ENCODE measurements around the gene NECAB2.

The NECAB2 gene

GRCh38 chr16:83942815-83943515 lies 25.1 kb upstream of the NECAB2 start:
- no peak overlapping the region for H3K4me3 ChIP-seq (ENCODE audit: low read depth, low read length)
- no peak for TF ChIP-seq CTCF (IDR thresholded peaks at IDR 0.05; ENCODE audit: borderline replicate concordance, insufficient read depth, low read depth, low read length)

- H3K4me3 ChIP-seq (ENCODE audit: low read depth, low read length) = no peak overlapping the region
- TF ChIP-seq CTCF (IDR thresholded peaks at IDR 0.05; ENCODE audit: borderline replicate concordance, insufficient read depth, low read depth, low read length) = no peak
These were observed 24.5 kb upstream of the NECAB2 start for GRCh38 chr16:83943516-83944050.

GRCh38 chr16:83945587-83945986 lies 22.5 kb upstream of the NECAB2 start:
- TF ChIP-seq CTCF (IDR thresholded peaks at IDR 0.05; ENCODE audit: borderline replicate concordance, insufficient read depth, low read depth, low read length) = no peak
- H3K4me3 ChIP-seq (ENCODE audit: low read depth, low read length) = no peak overlapping the region

- no peak overlapping the region for H3K4me3 ChIP-seq (ENCODE audit: low read depth, low read length)
- TF ChIP-seq CTCF (IDR thresholded peaks at IDR 0.05; ENCODE audit: borderline replicate concordance, insufficient read depth, low read depth, low read length) = no peak
These were observed 21.8 kb upstream of the NECAB2 start for GRCh38 chr16:83946154-83946780.

GRCh38 chr16:83946781-83947566 lies 21.1 kb upstream of the NECAB2 start:
- no peak overlapping the region for H3K4me3 ChIP-seq (ENCODE audit: low read depth, low read length)
- no peak for TF ChIP-seq CTCF (IDR thresholded peaks at IDR 0.05; ENCODE audit: borderline replicate concordance, insufficient read depth, low read depth, low read length)

- no peak overlapping the region for H3K4me3 ChIP-seq (ENCODE audit: low read depth, low read length)
These were observed 20.3 kb upstream of the NECAB2 start for GRCh38 chr16:83947642-83948234.

More at GRCh38 chr16:83947642-83948234, 20.3 kb upstream of the NECAB2 start:
- TF ChIP-seq CTCF (IDR thresholded peaks at IDR 0.05; ENCODE audit: borderline replicate concordance, insufficient read depth, low read depth, low read length) = no peak
